ENCODE data around the gene ZFPM1.
A peak's percentile ranks its signal among the peaks of the same experiment; 100 is the strongest.
"Not testable (repeated sequence)": the region's sequence is repeated elsewhere in the genome, so short reads cannot be mapped to it uniquely, and the experiment has no call there.

ZFPM1 gene

GRCh38 chr16:88467541-88467944, 14.5 kb downstream of the ZFPM1 start:
- Histone ChIP-seq H2BK5ac (ENCODE audit: low read length) (no peak overlapping the region), H2BK12ac (ENCODE audit: low read length) (no peak overlapping the region), H3K4me1 (ENCODE audit: control insufficient read depth in 2 of 2, insufficient read depth in 1 of 2, low read depth in 1 of 2, low read length in 2 of 2) (peaks cover 7 to 8% of the 10 kb centered on the region in 2 donors), H2AFZ (ENCODE audit: low read length) (no peak overlapping the region), H3K14ac (ENCODE audit: low read length) (peak overlapping the region; percentile 56), H3K36me3 (replicated peaks in 1 of 2; ENCODE audit: control insufficient read depth in 2 of 2, insufficient read depth in 2 of 2, low read length in 2 of 2) (no peaks in the 10 kb centered on the region), H4K8ac (ENCODE audit: low read depth, low read length) (no peak overlapping the region), H3K4me2 (ENCODE audit: insufficient read depth, low read length, poor library complexity, severe bottlenecking) (no peak overlapping the region), H2BK120ac (ENCODE audit: low read depth, low read length) (no peak overlapping the region), H3K4ac (ENCODE audit: low read length) (no peak overlapping the region), H3K27me3 (ENCODE audit: control insufficient read depth in 3 of 3, insufficient read depth in 3 of 3, low read depth in 1 of 3, low read length in 3 of 3) (no peaks in the 10 kb centered on the region), H3K4me3 (ENCODE audit: low read length in 2 of 2) (no peak overlapping the region), H3K18ac (ENCODE audit: low read length) (peak overlapping the region; percentile 28), H2AK5ac (ENCODE audit: low read depth, low read length) (peak overlapping the region; percentile 75), H4K91ac (ENCODE audit: low read depth, low read length, poor library complexity) (no peak overlapping the region), H3K23ac (ENCODE audit: low read depth, low read length, poor library complexity) (no peak overlapping the region), H3K9me3 (replicated peaks in 1 of 2; ENCODE audit: control insufficient read depth in 2 of 2, insufficient read depth in 1 of 2, low read depth in 1 of 2, low read length in 2 of 2) (no peaks in the 10 kb centered on the region), H3K9ac (ENCODE audit: low read depth, low read length, poor library complexity) (no peak overlapping the region), H2BK15ac (ENCODE audit: low read length) (no peak overlapping the region), H3K27ac (replicated peaks; ENCODE audit: low read length) (no peak overlapping the region), H3K79me1 (ENCODE audit: low read depth, low read length) (peaks cover 6% of the 10 kb centered on the region)
- WGBS, 2 donors (ENCODE audit: extremely low coverage in 2 of 2, insufficient read length in 2 of 2, insufficient replicate concordance in 1 of 2), result no CpG with 5 or more reads among the region's 18 CpGs
- no peak for DNase-seq (ENCODE audit: low spot score)

DNA sequence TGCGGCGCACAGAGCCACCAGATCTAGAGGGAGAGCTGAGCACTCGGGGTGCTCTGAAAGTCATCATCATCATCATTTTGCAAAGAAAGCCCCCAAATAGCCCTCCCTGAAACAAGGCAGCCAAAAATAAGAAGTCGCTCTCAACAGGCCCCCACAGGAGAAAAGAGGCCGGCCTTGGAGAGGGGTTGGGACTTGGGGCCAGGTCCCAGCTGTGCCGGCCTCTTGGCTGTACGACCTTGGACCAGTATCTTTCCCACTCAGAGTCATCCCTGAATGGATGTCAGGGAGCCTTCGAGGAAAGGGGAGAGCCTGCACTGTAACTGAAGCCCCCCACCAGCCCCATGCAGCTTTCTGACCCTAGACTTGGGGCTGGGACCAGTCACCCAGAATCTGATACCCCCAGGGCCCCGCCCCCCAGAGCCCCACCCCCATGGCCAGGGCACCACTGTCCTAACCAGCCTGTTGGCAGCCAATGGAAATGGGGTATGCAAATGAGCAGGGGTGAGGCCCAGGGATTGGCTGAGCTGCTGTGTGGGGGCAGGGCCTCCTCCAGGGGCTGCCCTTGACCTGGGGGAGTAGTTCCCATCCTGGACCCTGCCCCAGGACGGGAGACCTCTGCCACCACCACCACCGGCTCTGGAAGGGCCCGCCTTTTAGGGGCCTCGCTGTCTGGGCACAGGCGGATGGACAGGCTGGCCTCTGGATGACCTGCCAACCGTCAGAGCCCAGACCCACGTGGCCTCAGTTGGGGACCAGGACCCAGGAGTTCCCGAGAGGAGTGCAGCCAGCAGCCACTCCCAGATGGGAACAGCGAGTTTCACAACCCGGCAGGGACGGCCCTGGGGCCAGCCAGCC, 15.4 kb downstream of the ZFPM1 start:
- Histone ChIP-seq H3K4me3 (ENCODE audit: low read length in 2 of 2) (no peak overlapping the region), H2AK5ac (ENCODE audit: low read depth, low read length) (peak overlapping the region; percentile 98), H2BK15ac (ENCODE audit: low read length) (no peak overlapping the region), H3K27me3 (ENCODE audit: control insufficient read depth in 3 of 3, insufficient read depth in 3 of 3, low read depth in 1 of 3, low read length in 3 of 3) (no peaks in the 10 kb centered on the region), H3K4me1 (ENCODE audit: control insufficient read depth in 2 of 2, insufficient read depth in 1 of 2, low read depth in 1 of 2, low read length in 2 of 2) (peaks cover 7 to 8% of the 10 kb centered on the region in 2 donors), H3K14ac (ENCODE audit: low read length) (no peak overlapping the region), H4K8ac (ENCODE audit: low read depth, low read length) (no peak overlapping the region), H3K9me3 (replicated peaks in 1 of 2; ENCODE audit: control insufficient read depth in 2 of 2, insufficient read depth in 1 of 2, low read depth in 1 of 2, low read length in 2 of 2) (no peaks in the 10 kb centered on the region), H4K91ac (ENCODE audit: low read depth, low read length, poor library complexity) (no peak overlapping the region), H3K4ac (ENCODE audit: low read length) (no peak overlapping the region), H2AFZ (ENCODE audit: low read length) (no peak overlapping the region), H3K18ac (ENCODE audit: low read length) (peak overlapping the region; percentile 57), H2BK120ac (ENCODE audit: low read depth, low read length) (no peak overlapping the region), H3K36me3 (replicated peaks in 1 of 2; ENCODE audit: control insufficient read depth in 2 of 2, insufficient read depth in 2 of 2, low read length in 2 of 2) (no peaks in the 10 kb centered on the region), H3K23ac (ENCODE audit: low read depth, low read length, poor library complexity) (no peak overlapping the region), H3K9ac (ENCODE audit: low read depth, low read length, poor library complexity) (no peak overlapping the region), H2BK5ac (ENCODE audit: low read length) (no peak overlapping the region), H3K4me2 (ENCODE audit: insufficient read depth, low read length, poor library complexity, severe bottlenecking) (peak overlapping the region; percentile 35), H2BK12ac (ENCODE audit: low read length) (peak overlapping the region; percentile 22), H3K79me1 (ENCODE audit: low read depth, low read length) (peaks cover 6% of the 10 kb centered on the region), H3K27ac (replicated peaks; ENCODE audit: low read length) (no peak overlapping the region)
- no CpG with 5 or more reads among the region's 20 CpGs for WGBS, 2 donors (ENCODE audit: extremely low coverage in 2 of 2, insufficient read length in 2 of 2, insufficient replicate concordance in 1 of 2)
- DNase-seq (ENCODE audit: low spot score), result peak; percentile 74

- H3K4me2 ChIP-seq (ENCODE audit: insufficient read depth, low read length, poor library complexity, severe bottlenecking), result no peak overlapping the region
- peaks cover 6% of the 10 kb centered on the region for H3K79me1 ChIP-seq (ENCODE audit: low read depth, low read length)
- H3K4me3 ChIP-seq (ENCODE audit: low read length in 2 of 2), result no peak overlapping the region
- H2BK12ac ChIP-seq (ENCODE audit: low read length), result no peak overlapping the region
- H3K23ac ChIP-seq (ENCODE audit: low read depth, low read length, poor library complexity), result no peak overlapping the region
- peak overlapping the region; percentile 74 for H2AK5ac ChIP-seq (ENCODE audit: low read depth, low read length)
- no peak overlapping the region for H3K27ac ChIP-seq (replicated peaks; ENCODE audit: low read length)
- no peak overlapping the region for H4K91ac ChIP-seq (ENCODE audit: low read depth, low read length, poor library complexity)
- H3K4me1 ChIP-seq (ENCODE audit: control insufficient read depth in 2 of 2, insufficient read depth in 1 of 2, low read depth in 1 of 2, low read length in 2 of 2), result peaks cover 7 to 8% of the 10 kb centered on the region in 2 donors
- no peak overlapping the region for H2BK15ac ChIP-seq (ENCODE audit: low read length)
- H3K9me3 ChIP-seq (replicated peaks in 1 of 2; ENCODE audit: control insufficient read depth in 2 of 2, insufficient read depth in 1 of 2, low read depth in 1 of 2, low read length in 2 of 2), result no peaks in the 10 kb centered on the region
- no peak overlapping the region for H3K14ac ChIP-seq (ENCODE audit: low read length)
- DNase-seq (ENCODE audit: low spot score), result no peak
- H3K18ac ChIP-seq (ENCODE audit: low read length), result no peak overlapping the region
- WGBS, 2 donors (ENCODE audit: extremely low coverage in 2 of 2, insufficient read length in 2 of 2, insufficient replicate concordance in 1 of 2), result no CpG with 5 or more reads among the region's 19 CpGs
- no peak overlapping the region for H2AFZ ChIP-seq (ENCODE audit: low read length)
- no peak overlapping the region for H3K4ac ChIP-seq (ENCODE audit: low read length)
- H2BK5ac ChIP-seq (ENCODE audit: low read length), result no peak overlapping the region
- peak overlapping the region; percentile 34 for H3K9ac ChIP-seq (ENCODE audit: low read depth, low read length, poor library complexity)
- no peaks in the 10 kb centered on the region for H3K36me3 ChIP-seq (replicated peaks in 1 of 2; ENCODE audit: control insufficient read depth in 2 of 2, insufficient read depth in 2 of 2, low read length in 2 of 2)
- no peak overlapping the region for H2BK120ac ChIP-seq (ENCODE audit: low read depth, low read length)
- H3K27me3 ChIP-seq (ENCODE audit: control insufficient read depth in 3 of 3, insufficient read depth in 3 of 3, low read depth in 1 of 3, low read length in 3 of 3), result no peaks in the 10 kb centered on the region
- no peak overlapping the region for H4K8ac ChIP-seq (ENCODE audit: low read depth, low read length)
Measured at GRCh38 chr16:88469615-88470395, 16.7 kb downstream of the ZFPM1 start.

GRCh38 chr16:88470396-88470680, 17.3 kb downstream of the ZFPM1 start:
- H3K4me1 ChIP-seq (ENCODE audit: control insufficient read depth in 2 of 2, insufficient read depth in 1 of 2, low read depth in 1 of 2, low read length in 2 of 2); H3K9me3 ChIP-seq (replicated peaks in 1 of 2; ENCODE audit: control insufficient read depth in 2 of 2, insufficient read depth in 1 of 2, low read depth in 1 of 2, low read length in 2 of 2); H2BK120ac ChIP-seq (ENCODE audit: low read depth, low read length); H2AFZ ChIP-seq (ENCODE audit: low read length); H4K91ac ChIP-seq (ENCODE audit: low read depth, low read length, poor library complexity); H4K8ac ChIP-seq (ENCODE audit: low read depth, low read length); H3K9ac ChIP-seq (ENCODE audit: low read depth, low read length, poor library complexity); H2BK15ac ChIP-seq (ENCODE audit: low read length); H3K79me1 ChIP-seq (ENCODE audit: low read depth, low read length); H2BK5ac ChIP-seq (ENCODE audit: low read length); H3K23ac ChIP-seq (ENCODE audit: low read depth, low read length, poor library complexity); H3K18ac ChIP-seq (ENCODE audit: low read length); H3K4me2 ChIP-seq (ENCODE audit: insufficient read depth, low read length, poor library complexity, severe bottlenecking); H3K4me3 ChIP-seq (ENCODE audit: low read length in 2 of 2); H3K27me3 ChIP-seq (ENCODE audit: control insufficient read depth in 3 of 3, insufficient read depth in 3 of 3, low read depth in 1 of 3, low read length in 3 of 3); H3K36me3 ChIP-seq (replicated peaks in 1 of 2; ENCODE audit: control insufficient read depth in 2 of 2, insufficient read depth in 2 of 2, low read length in 2 of 2); DNase-seq (ENCODE audit: low spot score); H3K4ac ChIP-seq (ENCODE audit: low read length); H3K14ac ChIP-seq (ENCODE audit: low read length); H3K27ac ChIP-seq (replicated peaks; ENCODE audit: low read length); H2BK12ac ChIP-seq (ENCODE audit: low read length): not testable (repeated sequence)
- H2AK5ac ChIP-seq (ENCODE audit: low read depth, low read length), result peak overlapping the region; percentile 74
- WGBS, 2 donors (ENCODE audit: extremely low coverage in 2 of 2, insufficient read length in 2 of 2, insufficient replicate concordance in 1 of 2), result no CpG with 5 or more reads among the region's 13 CpGs
